Stomach (tissue), 9 donors: ENCODE measurements around the gene RBM6. TPM values are rescaled to one million over a fixed set of nuclear protein-coding genes. Genes with fewer than 3 reads are reported as not detected.

Experiments
- DNase-seq, 2 donors: peaks; one replicate each; pipeline versions ENCODE4 v3.0.0 to v3.0.0-alpha.2; 2013 to 2019
- H3K27ac ChIP-seq, 5 donors: fragments of 200-600 bp in 4 of 5; sonication (generic) in 4 of 5; one replicate each; pipeline ENCODE4 v1.5.1; 2013 to 2019; ENCODE audit warnings: mild to moderate bottlenecking in 1 of 5, moderate library complexity in 1 of 5
- H3K27me3 ChIP-seq, 3 donors: fragments of 200-600 bp; sonication (generic); one replicate each; pipeline ENCODE4 v1.5.1; 2017 to 2019; ENCODE audit warnings: mixed run types in 1 of 3
- H3K36me3 ChIP-seq, 4 donors: fragments of 200-600 bp; sonication (generic); 1 replicate in 3 of 4; 2 replicates in 1 of 4; pipeline ENCODE4 v1.5.1; 2016 to 2019
- H3K4me1 ChIP-seq, 4 donors: fragments of 200-600 bp; sonication (generic); one replicate each; pipeline ENCODE4 v1.5.1; 2016 to 2019
- H3K4me3 ChIP-seq, 4 donors: fragments of 200-600 bp; sonication (generic) in 3 of 4; one replicate each; pipeline ENCODE4 v1.5.1; 2016 to 2019; ENCODE audit warnings: mild to moderate bottlenecking in 1 of 4
- H3K9me3 ChIP-seq, 4 donors: fragments of 200-600 bp; sonication (generic); one replicate each; pipeline ENCODE4 v1.5.1; 2016 to 2019
- CTCF ChIP-seq, 7 experiments: fragments of 450-650 bp in 4 of 7; fragments of 200-600 bp in 3 of 7; sonication (generic) in 3 of 7; IDR thresholded peaks; one replicate each; pipeline ENCODE4 v1.5.1; 2016 to 2019; ENCODE audit warnings: antibody characterized with exemption in 7 of 7, control low read depth in 2 of 7, mild to moderate bottlenecking in 1 of 7
- EP300 ChIP-seq: sonication (generic); formaldehyde crosslinking; IDR thresholded peaks from one replicate; pipeline ENCODE4 v1.6.1; 2017; ENCODE audit warnings: antibody characterized with exemption
- POLR2A ChIP-seq, 4 donors: fragments of 450-650 bp; IDR thresholded peaks; one replicate each; pipeline ENCODE4 v1.6.1; 2016; ENCODE audit warnings: antibody characterized with exemption in 4 of 4, control low read depth in 2 of 4, mild to moderate bottlenecking in 1 of 4, moderate library complexity in 1 of 4
- POLR2AphosphoS5 ChIP-seq, 3 donors: sonication (generic); formaldehyde crosslinking; IDR thresholded peaks; one replicate each; pipeline ENCODE4 v1.6.1; 2016; ENCODE audit warnings: antibody characterized with exemption in 3 of 3
- WGBS, 5 donors: extraction: QIAGEN DNeasy Blood & Tissue Kit in 3 of 5; methylation state at CpG; one replicate each; pipeline versions ENCODE4 v1.1.5 to v1.1.7; 2013 to 2018; 5-methylcytosine and 5-hydroxymethylcytosine counted together
- intact Hi-C: fragments of 100-400 bp; cut with DNase I; formaldehyde crosslinking; loops from one replicate; pipeline ENCODE4 v1.15.1; 2023; ENCODE audit warnings: low total_unique reads
- polyA plus RNA-seq, 3 donors: library from polyadenylated mRNA; stranded (reverse); fragments of 200-250 nt; gene quantifications; one replicate each; pipeline ENCODE4 v1.2.3, GENCODE V29; 2013
- total RNA-seq, 5 donors: library from RNA; depleted of rRNA; stranded (reverse); fragments of >200 nt; gene quantifications; one replicate each; pipeline versions ENCODE4 v1.1.0 to v1.2.3, GENCODE V29; 2014 to 2016
- donor health status: healthy with polysubstance abuse.
- donor health status: Bipolar disorder and iron deficiency.
- donor health status: healthy.

The RBM6 gene
- total and polyA plus RNA-seq, 8 donors: 87.0 to 239 (median 133) TPM

- Histone ChIP-seq H3K4me3 (peak overlapping the region in 3 of 4 donors; percentile 76 to 94 (median 82)), H3K27ac (peak overlapping the region in 2 of 5 donors; percentile 18 to 96), H3K4me1 (peaks cover 19 to 49% (median 37%) of the 10 kb centered on the region in 4 donors), H3K36me3 (peaks cover 53 to 60% (median 57%) of the 10 kb centered on the region in 4 donors), H3K27me3 (no peaks in the 10 kb centered on the region), H3K9me3 (no peaks in the 10 kb centered on the region)
- no peak for TF ChIP-seq POLR2AphosphoS5 (IDR thresholded peaks at IDR 0.05)
- TF ChIP-seq EP300: no peak
- no peak for TF ChIP-seq CTCF (IDR thresholded peaks at IDR 0.05)
- no peak for TF ChIP-seq POLR2A (IDR thresholded peaks at IDR 0.05)
- DNase-seq: no peak
- intact Hi-C loops: no loop called here
Observed at GRCh38 chr3:50090984-50091383, 151.0 kb downstream of the RBM6 start.

GRCh38 chr3:50095352-50095998 is 155.5 kb downstream of the RBM6 start:
- Histone ChIP-seq H3K4me1 (peaks cover 9 to 37% (median 26%) of the 10 kb centered on the region in 4 donors), H3K27ac (no peak overlapping the region), H3K27me3 (no peaks in the 10 kb centered on the region), H3K36me3 (peaks cover 97 to 100% (median 100%) of the 10 kb centered on the region in 4 donors), H3K4me3 (no peak overlapping the region), H3K9me3 (no peaks in the 10 kb centered on the region)
- DNase-seq: no peak
- no peak for TF ChIP-seq POLR2AphosphoS5 (IDR thresholded peaks at IDR 0.05)
- TF ChIP-seq POLR2A (IDR thresholded peaks at IDR 0.05): no peak
- TF ChIP-seq CTCF (IDR thresholded peaks at IDR 0.05): no peak
- TF ChIP-seq EP300: no peak
- intact Hi-C loops: no loop called here
- WGBS, 5 donors: 75 to 81% (median 76%) methylated on average over 5 of the region's 5 CpGs

GRCh38 chr3:50100386-50100785 is 160.4 kb downstream of the RBM6 start:
- no peak for DNase-seq
- intact Hi-C loops: no loop called here
- Histone ChIP-seq H3K4me1 (peaks cover 0 to 5% (median under 1%) of the 10 kb centered on the region in 4 donors), H3K27ac (no peak overlapping the region), H3K4me3 (no peak overlapping the region), H3K27me3 (no peaks in the 10 kb centered on the region), H3K9me3 (no peaks in the 10 kb centered on the region), H3K36me3 (peaks cover 96 to 100% (median 100%) of the 10 kb centered on the region in 4 donors)
- WGBS, 5 donors: 84 to 93% (median 88%) methylated on average over 5 of the region's 5 CpGs
- TF ChIP-seq POLR2AphosphoS5 (IDR thresholded peaks at IDR 0.05): no peak

- intact Hi-C loops: no loop called here
- H3K9me3 ChIP-seq: no peaks in the 10 kb centered on the region
- DNase-seq: no peak
- no peaks in the 10 kb centered on the region for H3K4me1 ChIP-seq
- TF ChIP-seq POLR2AphosphoS5 (IDR thresholded peaks at IDR 0.05) (no peak), EP300 (no peak), CTCF (IDR thresholded peaks at IDR 0.05) (no peak), POLR2A (IDR thresholded peaks at IDR 0.05) (no peak)
- WGBS, 5 donors: 74 to 86% (median 76%) methylated on average over 4 of the region's 4 CpGs
- no peaks in the 10 kb centered on the region for H3K27me3 ChIP-seq
- H3K27ac ChIP-seq: no peak overlapping the region
- H3K36me3 ChIP-seq: peaks cover 95 to 100% (median 100%) of the 10 kb centered on the region in 4 donors
- H3K4me3 ChIP-seq: no peak overlapping the region
Observed at GRCh38 chr3:50100956-50101845, 161.3 kb downstream of the RBM6 start.
